ENCODE measurements around the gene CXCL3.

CXCL3 gene

GRCh38 chr4:74012130-74012529 is 26.4 kb downstream of the CXCL3 start:
- DNase-seq: no peak

- DNase-seq: no peak
Measured at GRCh38 chr4:74009307-74009706, 29.2 kb downstream of the CXCL3 start.

GRCh38 chr4:74006009-74006476 is 32.4 kb downstream of the CXCL3 start:
- DNase-seq: no peak

- no peak for DNase-seq
Measured at GRCh38 chr4:74005528-74005927, 33.0 kb downstream of the CXCL3 start.

- no peak for DNase-seq
Measured at GRCh38 chr4:74004668-74005067, 33.8 kb downstream of the CXCL3 start.

GRCh38 chr4:74000301-74000700 is 38.2 kb downstream of the CXCL3 start:
- DNase-seq: no peak

GRCh38 chr4:73998040-73999011 is 40.2 kb downstream of the CXCL3 start, which contains the start of gene CXCL5:
CXCL5 (minus strand) TSS chr4:73998677; CDS start chr4:73998581, 96 bp downstream.
- DNase-seq: no peak

GRCh38 chr4:73992050-73992449 is 46.4 kb downstream of the CXCL3 start:
- no peak for DNase-seq

- DNase-seq: no peak
Measured at GRCh38 chr4:73991742-73992000, 46.8 kb downstream of the CXCL3 start.

- no peak for DNase-seq
Measured at GRCh38 chr4:73990988-73991741, 47.3 kb downstream of the CXCL3 start.

GRCh38 chr4:73989928-73990327 is 48.6 kb downstream of the CXCL3 start:
- no peak for DNase-seq

- no peak for DNase-seq
Measured at GRCh38 chr4:73989031-73989430, 49.5 kb downstream of the CXCL3 start.

- DNase-seq: no peak
Measured at GRCh38 chr4:73988061-73988460, 50.4 kb downstream of the CXCL3 start, which contains the start of gene PPBP. PPBP (minus strand) TSS chr4:73988190; CDS start chr4:73988103, 87 bp downstream.

Measured in DMS153 (cell line).